GM12872 (cell line): ENCODE results near the gene TEAD1.

Source experiments
- CTCF ChIP-seq: IDR thresholded peaks from 3 replicates; pipeline ENCODE4 v1.5.1; 2011; ENCODE audit warnings: low read depth, mild to moderate bottlenecking, low read length, moderate library complexity; ENCODE audit not compliant: insufficient read depth

The TEAD1 gene

DNA sequence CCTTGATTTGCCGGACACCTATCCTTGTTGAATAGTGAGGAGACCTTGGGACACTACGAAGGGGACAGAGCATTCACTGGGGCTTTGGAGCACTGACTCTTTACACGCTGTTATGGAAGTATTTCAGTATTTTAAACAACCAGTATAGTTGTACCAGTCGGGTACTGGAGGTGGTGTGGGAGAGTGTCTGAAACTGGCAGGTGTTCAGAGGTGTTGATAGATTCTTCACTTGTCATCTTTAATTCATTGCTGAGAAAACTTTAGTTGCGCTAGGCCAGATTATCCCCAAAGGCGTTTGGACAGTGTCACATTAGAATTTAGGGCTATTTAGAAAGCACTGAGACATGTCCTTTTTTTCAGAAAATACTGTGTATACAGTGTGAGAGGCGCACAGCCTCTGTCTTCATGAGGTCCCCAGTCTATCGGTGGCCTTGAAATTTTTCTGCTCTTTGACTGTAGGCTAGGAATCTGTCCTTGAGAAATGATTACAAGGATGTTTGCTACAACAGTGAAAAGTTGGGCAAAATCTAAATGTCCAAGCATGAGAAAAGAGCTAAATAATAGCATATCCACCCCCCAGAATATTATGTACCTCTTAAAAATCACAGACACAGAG is 69.7 kb downstream of the TEAD1 start:
- TF ChIP-seq CTCF = no peak

GRCh38 chr11:12744826-12745502 is 70.7 kb downstream of the TEAD1 start:
- TF ChIP-seq CTCF = no peak

GRCh38 chr11:12745787-12746186 is 71.6 kb downstream of the TEAD1 start:
- TF ChIP-seq CTCF = no peak

GRCh38 chr11:12746593-12747097 is 72.4 kb downstream of the TEAD1 start:
- TF ChIP-seq CTCF = no peak

GRCh38 chr11:12748561-12748960 is 74.3 kb downstream of the TEAD1 start:
- no peak for TF ChIP-seq CTCF

GRCh38 chr11:12749442-12749841 is 75.2 kb downstream of the TEAD1 start:
- TF ChIP-seq CTCF = no peak

DNA sequence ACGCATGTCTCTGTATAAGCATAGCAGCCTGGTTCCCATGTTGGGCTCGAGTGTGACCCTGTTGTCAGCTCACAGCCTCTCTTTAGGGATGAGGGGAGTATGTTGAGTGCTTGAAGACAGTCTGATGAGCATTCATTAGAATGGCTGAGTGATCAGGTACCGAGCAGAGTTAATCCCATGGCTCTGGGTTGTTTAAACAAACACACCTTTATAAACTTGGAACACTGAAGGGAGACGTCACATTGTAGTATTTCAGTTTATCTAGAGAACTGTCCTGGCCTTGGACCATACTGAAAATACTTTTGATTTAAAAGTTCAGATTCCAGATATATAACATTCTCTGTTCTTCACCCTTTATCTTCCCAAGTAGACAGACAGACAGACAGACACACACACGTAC is 76.0 kb downstream of the TEAD1 start:
- TF ChIP-seq CTCF = no peak
